Measurements from ENCODE around the gene PCMT1.
"Not testable (repeated sequence)": the region's sequence is repeated elsewhere in the genome, so short reads cannot be mapped to it uniquely, and the experiment has no call there.

The PCMT1 gene

DNA sequence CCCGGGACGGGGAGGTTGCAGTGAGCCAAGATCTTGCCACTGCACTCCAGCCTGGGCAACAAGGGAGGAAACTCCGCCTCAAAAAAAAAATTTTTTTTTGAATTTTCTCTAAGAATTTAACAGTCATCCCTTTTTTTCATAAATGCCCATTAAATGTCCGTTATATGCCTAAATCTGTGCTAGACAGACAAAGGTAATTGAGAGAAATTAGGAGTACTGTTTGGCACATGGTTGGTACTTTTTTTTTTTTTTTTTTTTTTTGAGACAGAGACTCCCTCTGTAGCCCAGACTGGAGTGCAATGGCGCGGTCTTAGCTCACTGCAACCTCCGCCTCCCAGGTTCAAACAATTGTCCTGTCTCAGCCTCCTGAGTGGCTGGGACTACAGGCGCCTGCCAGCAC is 1.7 kb downstream of the PCMT1 start:
- DNase-seq = no peak

DNA sequence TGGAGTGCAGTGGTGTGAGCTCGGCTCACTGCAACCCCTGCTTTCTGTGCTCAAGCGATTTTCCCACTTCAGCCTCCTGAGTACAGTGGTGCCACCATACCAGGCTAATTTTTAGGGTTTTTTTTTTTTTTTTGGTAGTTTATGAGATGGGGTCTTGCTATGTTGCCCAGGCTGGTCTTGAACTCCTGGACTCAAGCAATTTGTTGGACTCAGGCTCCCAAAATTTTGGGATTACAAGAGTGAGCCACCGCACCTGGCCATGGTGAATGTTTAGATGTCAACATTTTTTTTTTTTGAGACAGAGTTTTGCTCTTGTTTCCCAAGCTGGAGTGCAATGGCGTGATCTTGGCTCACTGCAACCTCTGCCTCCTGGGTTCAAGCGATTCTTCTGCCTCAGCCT is 2.4 kb downstream of the PCMT1 start:
- DNase-seq = not testable (repeated sequence)

DNA sequence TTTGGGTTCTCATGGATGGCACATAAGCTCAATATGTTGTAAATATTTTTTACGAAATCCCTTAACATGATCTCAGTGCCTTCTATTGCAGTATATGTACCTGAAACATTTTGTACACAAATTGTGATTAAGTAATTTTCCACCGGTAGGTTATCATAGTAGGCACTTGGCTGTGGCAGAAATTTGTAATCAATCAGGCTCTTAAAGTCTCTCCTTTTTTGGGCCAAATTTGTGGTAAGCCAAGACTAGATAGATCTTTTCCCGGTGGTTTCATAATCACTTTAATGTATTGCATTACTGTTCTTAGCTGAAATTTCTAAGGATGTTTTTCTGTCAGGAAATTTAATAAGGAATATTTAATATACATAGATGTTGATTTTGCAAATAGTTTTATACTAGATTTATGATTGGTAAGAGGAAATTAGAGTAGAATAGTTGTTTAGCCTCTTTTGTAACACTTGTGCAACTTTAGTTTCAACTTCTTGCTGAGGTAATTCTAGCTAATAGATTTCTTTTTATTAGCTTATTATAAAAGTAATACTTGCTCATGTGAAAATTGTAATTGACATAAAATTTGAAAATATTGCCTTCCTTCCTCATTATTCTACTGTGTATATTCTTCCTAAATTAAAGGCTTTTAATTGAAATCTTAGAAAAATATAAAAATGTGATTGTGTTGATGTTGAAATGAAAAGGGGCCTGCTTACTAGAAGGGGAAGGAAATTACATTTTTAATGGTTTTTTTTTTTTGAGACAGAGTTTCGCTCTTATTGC is 3.2 kb downstream of the PCMT1 start:
- DNase-seq = no peak

DNA sequence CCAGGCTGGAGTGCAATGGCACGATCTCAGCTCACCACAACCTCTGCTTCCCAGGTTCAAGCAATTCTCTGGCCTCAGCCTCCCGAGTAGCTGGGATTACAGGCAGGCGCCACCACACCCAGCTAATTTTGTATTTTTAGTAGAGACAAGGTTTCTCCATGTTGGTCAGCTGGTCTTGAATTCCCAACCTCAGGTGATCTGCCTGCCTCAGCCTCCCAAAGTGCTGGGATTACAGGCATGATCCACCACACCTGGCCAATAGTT is 3.8 kb downstream of the PCMT1 start:
- DNase-seq = not testable (repeated sequence)

DNA sequence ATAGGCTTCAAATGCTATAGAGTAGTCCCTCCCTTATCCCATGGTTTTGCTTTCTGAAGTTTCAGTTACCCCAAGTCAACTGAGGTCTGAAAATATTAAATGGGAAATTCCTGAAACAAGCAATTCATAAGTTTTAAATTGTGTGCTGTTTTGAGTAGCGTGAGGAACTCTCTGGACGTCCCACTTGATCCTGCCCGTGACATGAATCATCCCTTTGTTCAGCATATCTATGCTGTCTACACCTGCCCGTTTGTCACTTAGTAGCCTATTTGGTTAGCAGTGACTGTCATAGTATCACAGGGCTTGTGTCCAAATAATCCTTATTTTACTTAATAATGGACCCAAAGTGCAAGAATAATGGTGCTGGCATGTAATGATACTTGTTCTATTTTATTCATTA is 5.0 kb downstream of the PCMT1 start:
- no peak for DNase-seq

DNA sequence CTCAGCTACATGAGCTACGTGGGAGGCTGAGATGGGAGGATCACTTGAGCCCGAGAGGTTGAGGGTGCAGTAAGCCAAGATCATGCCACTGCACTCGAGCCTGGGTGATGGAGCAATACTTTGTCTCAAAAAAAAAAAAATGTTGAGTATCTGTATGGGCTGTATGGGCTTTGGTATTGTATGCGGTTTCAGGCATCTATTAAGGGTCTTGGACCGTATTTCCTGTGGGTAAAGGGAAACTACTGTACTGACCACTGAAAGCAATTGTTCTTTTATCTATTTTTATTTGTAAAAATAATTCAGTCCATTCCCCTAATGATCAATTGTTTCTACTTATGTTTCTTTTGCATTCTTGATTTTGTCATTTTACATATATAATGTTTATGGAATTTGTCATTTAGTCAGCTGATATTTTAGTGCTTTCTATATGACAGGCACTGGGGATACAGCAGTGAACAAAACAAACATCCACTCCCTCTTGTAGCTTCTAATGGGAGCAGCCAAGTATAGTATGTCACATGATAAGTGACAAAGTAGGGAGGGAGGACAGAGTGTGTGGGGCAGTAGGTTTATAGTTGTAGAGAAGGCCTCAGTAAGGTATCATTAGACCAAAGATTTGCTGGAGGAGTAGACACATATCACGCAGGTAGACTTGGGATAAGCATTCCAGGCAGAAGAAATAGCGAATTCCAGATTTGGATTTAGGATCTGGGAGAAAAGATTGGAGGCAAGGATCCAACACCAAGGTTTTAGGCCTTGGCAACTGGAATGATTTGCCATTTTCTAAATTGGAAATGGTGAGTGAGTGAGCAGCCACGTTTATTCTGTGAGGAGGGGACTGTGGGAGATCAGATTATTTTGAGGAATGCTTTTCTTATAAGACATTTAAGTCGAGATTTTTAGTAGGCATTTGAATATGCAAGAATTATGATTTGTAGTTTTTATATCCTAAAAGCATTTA is 6.0 kb downstream of the PCMT1 start:
- DNase-seq = no peak

DNA sequence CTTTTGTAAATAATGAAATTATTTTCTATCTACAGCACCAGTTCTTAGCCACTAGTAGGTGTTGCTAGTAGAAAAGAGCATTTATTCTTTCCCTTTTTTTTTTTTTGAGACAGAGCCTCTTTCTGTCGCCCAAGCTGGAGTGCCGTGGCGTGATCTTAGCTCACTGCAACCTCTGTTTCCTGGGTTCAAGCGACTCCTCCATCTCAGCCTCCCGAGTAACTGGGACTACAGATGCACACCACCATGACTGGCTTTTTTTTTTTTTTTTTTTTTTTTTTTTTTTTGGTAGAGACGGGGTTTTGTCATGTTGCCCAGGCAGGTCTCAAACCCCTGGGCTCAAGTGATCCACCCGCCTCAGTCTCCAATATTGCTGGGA is 6.7 kb downstream of the PCMT1 start:
- DNase-seq = no peak

DNA sequence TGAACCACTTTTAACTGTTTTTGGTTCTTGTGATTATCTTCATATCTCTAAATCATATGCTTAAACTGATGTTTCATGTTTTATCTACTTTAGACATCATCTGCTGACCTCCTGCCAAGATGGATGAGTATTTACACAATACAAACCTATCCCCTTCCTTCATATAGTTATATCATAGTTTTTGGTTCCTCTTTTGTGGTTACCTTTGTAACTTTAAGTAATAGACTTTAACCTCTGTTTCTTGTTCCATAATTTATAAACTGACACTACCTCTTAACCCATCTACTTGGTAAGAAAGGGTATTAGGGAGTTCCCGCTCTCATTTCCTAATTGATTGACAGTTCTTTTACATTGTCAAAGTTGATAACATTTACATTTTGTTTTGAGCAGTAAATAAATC is 11.9 kb downstream of the PCMT1 start:
- DNase-seq = no peak

DNA sequence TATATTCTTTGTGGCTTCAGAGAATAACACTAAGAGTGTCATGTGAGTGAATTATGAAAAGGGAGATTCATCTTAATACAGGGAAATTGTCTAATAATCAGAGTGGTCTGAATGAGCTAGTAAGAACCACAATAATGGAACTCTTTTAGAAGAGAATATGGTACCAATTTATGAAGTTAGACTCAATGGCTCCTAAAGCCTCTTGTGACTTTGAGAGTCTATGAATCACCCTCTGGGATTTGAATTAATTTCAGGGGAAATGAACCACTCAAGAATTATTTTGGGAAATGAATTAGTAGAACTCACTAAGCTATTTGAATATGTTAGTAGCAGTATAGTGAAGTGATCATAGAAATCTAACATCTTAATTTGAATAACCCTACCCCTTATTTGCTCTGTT is 14.3 kb downstream of the PCMT1 start:
- DNase-seq = no peak

DNA sequence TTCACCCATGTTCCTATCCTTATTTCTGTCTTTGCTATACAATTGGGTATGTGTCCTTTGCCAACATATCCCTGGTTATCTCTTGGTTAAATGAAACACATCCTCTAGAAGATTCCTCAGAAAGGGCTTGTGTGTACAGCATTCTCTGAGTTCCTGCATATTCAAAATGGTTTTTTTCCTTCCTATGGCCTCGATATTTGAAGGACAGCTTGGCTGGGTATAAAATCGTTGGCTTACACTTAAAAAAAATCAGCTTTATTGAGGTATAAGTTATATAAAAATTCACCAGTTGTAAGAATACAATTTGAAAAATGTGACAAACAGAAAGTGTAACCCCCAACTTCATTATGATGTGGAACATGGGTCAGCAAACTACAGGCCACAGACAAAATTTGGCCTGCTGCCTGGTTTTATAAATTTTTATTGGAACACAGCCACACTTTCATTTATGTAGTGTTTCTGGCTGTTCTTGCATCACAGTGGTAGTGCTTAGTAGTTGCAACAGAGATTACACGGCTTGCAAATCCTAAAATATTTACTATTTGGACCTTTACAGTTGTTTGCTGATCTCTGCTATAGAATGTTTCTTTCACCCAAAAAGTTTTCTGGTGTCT is 16.7 kb downstream of the PCMT1 start:
- DNase-seq = peak; percentile 78

DNA sequence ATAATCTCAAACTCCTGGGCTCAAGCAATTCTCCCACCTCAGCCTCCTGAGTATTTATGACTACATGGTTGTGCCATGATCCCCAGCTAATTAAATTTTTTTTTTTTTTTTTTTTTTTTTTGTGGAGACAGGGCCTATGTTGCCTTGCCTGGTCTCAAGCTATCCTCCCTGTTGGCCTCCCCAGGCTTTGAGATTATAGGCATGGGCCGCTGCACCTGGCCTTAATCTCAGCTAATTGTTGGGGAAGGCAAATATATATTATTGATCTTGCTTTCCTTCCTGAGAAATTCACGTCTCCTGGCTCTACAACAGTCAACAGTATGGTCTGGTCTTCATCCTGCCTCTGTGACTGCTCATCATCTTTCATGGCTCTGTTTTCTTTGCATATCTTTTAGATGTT is 20.1 kb downstream of the PCMT1 start:
- no peak for DNase-seq

DNA sequence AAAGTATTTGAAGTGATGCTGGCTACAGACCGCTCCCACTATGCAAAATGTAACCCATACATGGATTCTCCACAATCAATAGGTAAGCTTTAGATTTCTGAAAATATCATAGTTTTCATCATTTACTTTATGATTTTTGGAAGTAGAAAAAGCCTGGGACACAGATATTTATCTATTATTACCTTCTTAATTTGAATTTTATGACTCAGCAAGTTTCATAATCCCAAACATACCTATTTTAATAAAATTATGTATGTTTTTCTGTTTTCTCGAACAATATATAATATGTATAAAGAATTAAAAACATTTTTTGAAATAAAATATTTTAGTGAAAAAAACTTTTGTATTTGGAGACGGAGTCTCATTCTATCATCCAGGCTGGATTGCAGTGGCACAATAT is 21.6 kb downstream of the PCMT1 start:
- DNase-seq = no peak

DNA sequence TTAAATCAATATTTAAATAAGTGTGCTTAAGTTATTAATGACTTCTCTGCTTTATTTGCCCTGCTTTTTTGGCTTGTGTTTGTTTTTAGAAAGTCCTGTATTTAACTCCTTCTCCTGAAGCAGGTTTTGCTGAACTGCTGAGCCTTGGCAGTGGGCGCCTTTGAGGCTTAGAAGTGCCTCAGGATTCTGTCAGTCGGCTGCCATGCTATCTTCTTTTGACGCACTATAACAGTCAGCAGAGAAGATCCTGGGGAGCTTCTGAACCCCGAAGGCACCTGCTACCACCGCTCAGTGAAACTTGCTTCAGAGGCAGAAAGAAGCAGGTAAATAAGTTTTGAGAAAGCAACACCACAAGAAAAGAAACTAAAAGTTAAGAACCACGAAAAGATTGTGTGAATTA is 22.4 kb downstream of the PCMT1 start:
- no peak for DNase-seq

DNA sequence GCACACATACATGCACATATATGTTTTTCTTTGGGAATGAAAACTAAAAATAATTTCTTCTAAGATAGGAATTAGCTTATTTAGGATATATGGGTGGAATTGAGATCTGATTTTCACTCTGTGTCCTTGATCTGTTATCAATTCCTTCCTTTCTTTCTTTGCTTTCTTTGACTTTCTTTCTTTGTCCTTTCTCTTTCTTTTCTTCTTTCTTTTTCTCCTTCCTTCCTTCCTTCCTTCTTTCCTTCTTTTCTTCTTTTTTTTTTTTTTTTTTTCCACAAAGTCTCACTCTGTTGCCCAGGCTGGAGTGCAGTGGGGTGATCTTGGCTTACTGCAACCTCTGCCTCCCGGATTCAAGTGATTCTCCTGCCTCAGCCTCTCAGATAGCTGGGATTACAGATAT is 28.1 kb downstream of the PCMT1 start:
- no peak for DNase-seq

DNA sequence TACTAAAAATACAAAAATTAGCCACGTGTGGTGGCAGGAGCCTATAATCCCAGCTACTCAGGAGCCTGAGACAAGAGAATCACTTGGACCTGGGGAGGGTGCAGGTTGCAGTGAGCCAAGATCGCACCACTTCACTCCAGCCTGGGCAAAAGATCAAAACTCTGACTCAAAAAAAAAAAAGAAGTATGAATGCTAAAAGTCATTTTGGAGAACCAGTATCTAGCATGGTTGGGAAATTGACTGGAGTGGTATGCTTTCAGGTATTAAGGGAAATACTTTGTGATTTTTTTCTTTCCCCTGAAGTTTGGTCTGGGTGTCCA is 30.1 kb downstream of the PCMT1 start:
- no peak for DNase-seq

DNA sequence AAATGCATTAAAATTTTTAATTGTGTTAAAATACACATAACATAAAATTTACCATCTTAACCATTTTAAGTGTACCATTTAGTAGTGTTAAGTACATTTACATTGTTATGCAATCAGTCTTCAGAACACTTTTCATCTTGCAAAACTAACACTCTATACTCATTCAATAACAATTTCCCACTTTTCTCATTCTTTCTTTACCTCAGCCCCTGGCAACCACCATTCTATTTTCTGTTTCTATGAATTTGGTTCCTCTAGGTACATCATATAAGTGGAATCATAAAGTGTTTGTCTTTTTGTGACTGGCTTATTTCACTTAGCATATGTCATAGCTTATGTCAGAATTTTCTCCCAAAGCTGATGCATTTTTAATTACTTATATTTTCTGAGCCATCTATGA is 32.2 kb downstream of the PCMT1 start:
- no peak for DNase-seq

DNA sequence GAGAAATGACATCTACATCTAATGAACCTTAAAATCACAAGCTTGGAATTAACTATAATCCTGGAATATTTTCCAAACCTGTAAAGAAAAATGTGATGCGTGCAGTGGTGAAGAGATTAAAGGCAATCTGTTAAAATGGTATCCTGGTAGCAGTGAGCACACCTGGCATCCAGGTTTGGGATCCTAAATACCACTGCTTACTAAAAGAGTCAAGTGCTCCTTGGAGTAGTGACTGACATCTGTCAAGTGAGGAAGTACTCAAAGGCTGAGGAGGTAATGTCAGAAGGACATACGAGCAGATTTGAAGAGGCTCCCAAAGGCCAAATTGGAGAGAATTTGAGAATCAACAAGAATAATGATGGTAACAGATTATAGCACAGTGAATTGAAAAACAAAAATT is 32.8 kb downstream of the PCMT1 start:
- DNase-seq = no peak

DNA sequence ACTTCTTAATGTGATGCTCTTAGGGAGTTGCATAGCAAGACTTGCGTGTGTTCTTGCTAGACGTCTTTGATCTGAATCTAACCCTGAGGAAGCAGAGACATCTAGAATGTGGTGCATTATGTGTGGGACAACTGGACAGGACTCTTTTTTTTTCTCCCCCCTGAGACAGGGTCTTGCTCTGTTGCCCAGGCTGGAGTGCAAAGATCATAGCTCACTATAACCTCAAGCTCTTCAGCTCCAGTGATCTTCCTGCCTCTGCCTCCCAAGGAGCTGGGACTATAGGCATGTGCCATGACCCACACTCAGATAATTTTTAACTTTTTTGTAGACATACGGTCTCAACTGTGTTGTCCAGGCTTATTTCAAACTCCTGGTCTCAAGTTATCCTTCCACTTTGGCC is 34.0 kb downstream of the PCMT1 start:
- DNase-seq = no peak

DNA sequence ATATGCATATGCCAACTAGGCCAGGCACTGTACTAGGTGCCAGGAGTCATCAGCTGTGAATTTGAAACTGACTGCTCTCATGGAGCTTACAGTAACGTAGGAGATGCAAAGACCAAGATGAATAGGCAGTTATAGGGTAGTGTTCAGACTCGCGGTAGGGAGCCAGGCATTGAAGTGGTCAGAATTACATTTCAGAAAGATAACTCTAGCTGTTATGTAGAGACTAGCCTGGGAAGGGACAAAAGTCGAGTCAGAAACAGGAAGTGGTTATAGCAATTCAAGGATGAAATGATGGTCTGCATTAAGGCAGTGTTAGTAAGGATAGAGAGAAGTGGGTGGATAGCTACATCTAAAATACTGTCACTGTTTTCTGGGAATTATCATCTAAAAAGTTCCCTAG is 56.6 kb downstream of the PCMT1 start:
- no peak for DNase-seq

DNA sequence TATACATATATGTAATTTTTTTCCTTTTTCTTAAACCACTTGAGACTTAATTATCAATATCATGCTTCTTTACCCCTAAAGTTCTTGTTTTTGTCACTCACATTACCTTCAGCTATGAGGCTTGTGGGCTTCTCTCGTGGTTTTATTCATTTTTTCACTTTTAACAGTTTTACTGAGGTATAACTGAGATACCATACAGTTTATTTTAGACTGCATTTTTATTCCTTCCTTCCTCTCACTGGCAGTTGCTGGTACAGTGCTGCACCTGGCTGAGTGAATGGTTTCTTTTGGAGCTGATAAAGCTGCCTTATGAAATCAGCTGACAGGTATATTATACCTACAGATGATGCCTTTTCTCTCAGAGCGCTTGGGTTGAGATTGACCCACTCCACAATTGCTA is 60.3 kb downstream of the PCMT1 start:
- DNase-seq = no peak

DNA sequence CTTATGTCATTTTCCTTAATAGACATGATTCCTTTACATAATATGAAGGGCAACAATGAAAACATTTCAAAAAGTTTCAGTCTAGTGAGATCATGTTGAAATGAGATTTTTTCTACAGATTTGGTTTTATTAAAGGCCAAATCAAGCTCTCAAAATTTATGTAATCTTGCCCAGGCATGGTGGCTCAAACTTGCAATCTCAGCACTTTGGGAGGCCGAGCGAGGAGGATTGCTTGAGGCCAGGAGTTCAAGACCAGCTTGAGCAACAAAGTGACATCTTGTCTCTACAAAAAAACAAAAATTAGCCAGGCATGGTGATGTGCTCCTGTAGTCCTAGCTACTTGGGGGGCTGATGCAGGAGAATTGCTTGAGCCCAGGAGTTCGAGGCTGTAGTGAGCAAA is 63.8 kb downstream of the PCMT1 start:
- no peak for DNase-seq

DNA sequence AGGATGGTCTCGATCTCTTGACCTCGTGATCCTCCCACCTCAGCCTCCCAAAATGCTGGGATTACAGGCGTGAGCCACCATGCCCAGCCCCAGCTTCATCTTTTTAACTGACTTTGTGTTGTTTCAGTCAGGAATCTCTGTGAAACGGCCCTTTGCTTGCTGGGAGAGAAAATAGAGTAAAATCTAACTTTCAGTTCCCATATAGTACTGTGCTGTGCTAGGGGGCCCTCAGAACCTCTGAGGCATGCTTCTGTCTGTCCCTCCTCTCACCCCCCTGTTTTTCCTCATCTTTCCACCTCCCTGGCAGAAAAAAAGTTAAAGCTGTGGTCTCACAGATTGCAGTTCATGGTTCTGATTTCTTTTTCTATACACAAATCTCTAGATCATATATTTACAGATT is 66.2 kb downstream of the PCMT1 start:
- no peak for DNase-seq

DNA sequence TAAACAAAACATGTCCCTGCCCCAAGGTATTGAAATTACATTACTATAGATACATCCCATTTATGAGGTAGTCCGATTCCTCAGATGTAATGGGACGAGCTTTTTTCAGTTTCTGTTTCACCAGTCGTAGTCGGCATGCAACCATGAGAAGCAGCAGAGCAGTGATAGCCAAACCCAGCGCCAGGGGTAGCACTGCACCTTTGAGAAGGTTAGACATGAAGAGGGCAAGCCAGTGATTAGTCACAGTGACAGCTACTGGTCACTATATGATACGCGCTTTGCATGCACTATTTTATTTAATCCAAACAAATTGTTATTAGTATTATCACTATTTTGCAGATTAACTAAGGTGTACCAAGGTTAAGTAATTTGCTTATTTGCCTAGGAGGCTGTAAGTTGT is 71.0 kb downstream of the PCMT1 start:
- DNase-seq = no peak

DNA sequence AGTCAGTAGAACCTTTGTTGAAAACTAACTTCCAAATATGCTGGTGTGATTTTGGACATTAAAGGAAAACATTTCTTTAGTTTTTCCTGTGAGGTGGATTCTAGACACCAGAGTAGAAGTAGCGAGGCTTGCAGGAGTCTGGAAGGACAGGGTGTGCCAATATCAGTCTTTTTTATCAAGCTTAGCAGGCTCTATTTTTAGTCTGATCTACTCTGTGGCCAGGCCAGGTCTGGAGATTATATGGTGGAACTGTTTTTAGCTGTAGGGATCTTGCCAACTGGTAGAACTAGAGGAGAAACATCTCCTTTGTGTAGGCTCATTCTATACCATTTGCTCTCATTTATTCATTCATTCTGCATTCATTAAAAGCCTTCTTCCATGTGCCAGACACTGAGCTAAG is 72.0 kb downstream of the PCMT1 start:
- DNase-seq = no peak

Data from NCI-H226 (cell line).